Myocyte (in vitro differentiated cells): ENCODE data around the gene FARP2. TPM values are rescaled to one million over a fixed set of nuclear protein-coding genes. Genes with fewer than 3 reads are reported as not detected.
A peak's percentile ranks its signal among the peaks of the same experiment; 100 is the strongest.

Source experiments
- DNase-seq: peaks from one replicate; pipeline ENCODE4 v3.0.0-alpha.2; 2012; ENCODE audit warnings: low read depth
- total RNA-seq: library from RNA; depleted of rRNA; stranded (reverse); fragments of >200 nt; gene quantifications from 2 replicates; pipeline ENCODE4 v1.2.3, GENCODE V29; 2014

Gene FARP2
- total RNA-seq, 1 donor from 2014 or later, result 28.7 TPM

GRCh38 chr2:241501099-241501541, 145.0 kb downstream of the FARP2 start:
- DNase-seq, result no peak

GRCh38 chr2:241501551-241501950, 145.5 kb downstream of the FARP2 start:
- no peak for DNase-seq

- no peak for DNase-seq
These were observed 146.2 kb downstream of the FARP2 start for GRCh38 chr2:241502281-241502680.

GRCh38 chr2:241503776-241504392, 147.8 kb downstream of the FARP2 start:
- peak; percentile 56 for DNase-seq

GRCh38 chr2:241505086-241505780, 149.1 kb downstream of the FARP2 start:
- no peak for DNase-seq

- DNase-seq, result peak; percentile 95
These were observed 149.7 kb downstream of the FARP2 start for GRCh38 chr2:241505781-241506201.

GRCh38 chr2:241506317-241506716, 150.2 kb downstream of the FARP2 start:
- peak; percentile 43 for DNase-seq

GRCh38 chr2:241506793-241507429, 150.8 kb downstream of the FARP2 start:
- DNase-seq, result peak; percentile 47

- DNase-seq, result peak; percentile 69
These were observed 151.6 kb downstream of the FARP2 start for GRCh38 chr2:241507430-241508239.

GRCh38 chr2:241508240-241509154, 152.4 kb downstream of the FARP2 start, which contains the start of gene STK25:
TSS of gene STK25 (minus strand) at chr2:241508584. CDS start at chr2:241508035, 549 bp downstream.
- DNase-seq, result peak; percentile 99

- no peak for DNase-seq
These were observed 153.2 kb downstream of the FARP2 start for GRCh38 chr2:241509155-241509784.

- DNase-seq, result no peak
These were observed 155.1 kb downstream of the FARP2 start for GRCh38 chr2:241511091-241511741.

GRCh38 chr2:241514553-241514952, 158.5 kb downstream of the FARP2 start:
- no peak for DNase-seq

GRCh38 chr2:241514986-241515737, 159.1 kb downstream of the FARP2 start:
- DNase-seq, result no peak

- DNase-seq, result no peak
These were observed 160.5 kb downstream of the FARP2 start for GRCh38 chr2:241516520-241516965.

GRCh38 chr2:241517297-241517696, 161.2 kb downstream of the FARP2 start:
- no peak for DNase-seq

GRCh38 chr2:241519669-241520068, 163.6 kb downstream of the FARP2 start:
- DNase-seq, result no peak

GRCh38 chr2:241522477-241522876, 166.4 kb downstream of the FARP2 start:
- no peak for DNase-seq
